ENCODE results near the gene COL4A2. TPM values are rescaled to one million over a fixed set of nuclear protein-coding genes. Genes with fewer than 3 reads are reported as not detected.

The COL4A2 gene
- total RNA-seq, 3 donors from 2014 or later (not counting 1 experiment from before 2014, with no cell fraction given): not detected

GRCh38 chr13:110436786-110437370 lies 129.8 kb downstream of the COL4A2 start:
- Histone ChIP-seq H3K4me1 (ENCODE audit: control insufficient read depth, insufficient read depth, low read length) (no peaks in the 10 kb centered on the region), H3K27ac (ENCODE audit: low read length) (no peak overlapping the region), H3K4me3 (ENCODE audit: low read length) (no peak overlapping the region), H3K36me3 (ENCODE audit: control insufficient read depth, insufficient read depth, low read length) (no peaks in the 10 kb centered on the region), H3K27me3 (ENCODE audit: control insufficient read depth, insufficient read depth, low read length) (no peaks in the 10 kb centered on the region), H3K9me3 (ENCODE audit: control insufficient read depth, insufficient read depth, low read length) (no peaks in the 10 kb centered on the region)
- intact Hi-C loops (cut with micrococcal nuclease): no loop called here
- no peak overlapping the region for H3K27ac Mint-ChIP-seq
- no peaks in the 10 kb centered on the region for H3K36me3 Mint-ChIP-seq
- H3K4me1 Mint-ChIP-seq: no peaks in the 10 kb centered on the region
- peaks cover 0 to 3% of the 10 kb centered on the region in 2 donors for H3K9me3 Mint-ChIP-seq
- TF ChIP-seq CTCF (IDR thresholded peaks at IDR 0.05): no peak
- no peak overlapping the region for H3K4me3 Mint-ChIP-seq
- 80% methylated on average over 16 of the region's 16 CpGs for WGBS (ENCODE audit: insufficient coverage)
- H3K27me3 Mint-ChIP-seq (ENCODE audit: low read depth in 2 of 2): peaks cover 10 to 22% of the 10 kb centered on the region in 2 donors
- DNase-seq (no peak), ATAC-seq (no peak)

GRCh38 chr13:110438211-110438610 lies 131.1 kb downstream of the COL4A2 start:
- no peak overlapping the region for H3K27ac ChIP-seq (ENCODE audit: low read length)
- Mint-ChIP-seq H3K27ac (no peak overlapping the region), H3K36me3 (no peaks in the 10 kb centered on the region), H3K27me3 (ENCODE audit: low read depth in 2 of 2) (peaks cover 2 to 9% of the 10 kb centered on the region in 2 donors), H3K9me3 (peaks cover 0 to 3% of the 10 kb centered on the region in 2 donors), H3K4me3 (no peak overlapping the region), H3K4me1 (no peaks in the 10 kb centered on the region)
- no peaks in the 10 kb centered on the region for H3K9me3 ChIP-seq (ENCODE audit: control insufficient read depth, insufficient read depth, low read length)
- H3K4me3 ChIP-seq (ENCODE audit: low read length): no peak overlapping the region
- WGBS (ENCODE audit: insufficient coverage): 85% methylated on average over 19 of the region's 19 CpGs
- ATAC-seq (no peak), DNase-seq (no peak)
- intact Hi-C loops (cut with micrococcal nuclease): no loop called here
- H3K36me3 ChIP-seq (ENCODE audit: control insufficient read depth, insufficient read depth, low read length): no peaks in the 10 kb centered on the region
- no peaks in the 10 kb centered on the region for H3K4me1 ChIP-seq (ENCODE audit: control insufficient read depth, insufficient read depth, low read length)
- no peak for TF ChIP-seq CTCF (IDR thresholded peaks at IDR 0.05)
- no peaks in the 10 kb centered on the region for H3K27me3 ChIP-seq (ENCODE audit: control insufficient read depth, insufficient read depth, low read length)

- Histone ChIP-seq H3K4me3 (ENCODE audit: low read length) (no peak overlapping the region), H3K4me1 (ENCODE audit: control insufficient read depth, insufficient read depth, low read length) (no peaks in the 10 kb centered on the region), H3K27me3 (ENCODE audit: control insufficient read depth, insufficient read depth, low read length) (peaks cover under 1% of the 10 kb centered on the region), H3K36me3 (ENCODE audit: control insufficient read depth, insufficient read depth, low read length) (no peaks in the 10 kb centered on the region), H3K27ac (ENCODE audit: low read length) (no peak overlapping the region), H3K9me3 (ENCODE audit: control insufficient read depth, insufficient read depth, low read length) (no peaks in the 10 kb centered on the region)
- H3K4me3 Mint-ChIP-seq: no peak overlapping the region
- H3K36me3 Mint-ChIP-seq: no peaks in the 10 kb centered on the region
- TF ChIP-seq CTCF (IDR thresholded peaks at IDR 0.05): no peak
- intact Hi-C loops (cut with micrococcal nuclease): no loop called here
- H3K27ac Mint-ChIP-seq: no peak overlapping the region
- peaks cover 0 to under 1% of the 10 kb centered on the region in 2 donors for H3K9me3 Mint-ChIP-seq
- ATAC-seq (no peak), DNase-seq (no peak)
- WGBS (ENCODE audit: insufficient coverage): 86% methylated on average over 16 of the region's 16 CpGs
- no peaks in the 10 kb centered on the region for H3K4me1 Mint-ChIP-seq
- H3K27me3 Mint-ChIP-seq (ENCODE audit: low read depth in 2 of 2): peaks cover 2 to 7% of the 10 kb centered on the region in 2 donors
Observed at GRCh38 chr13:110438776-110439175, 131.7 kb downstream of the COL4A2 start.

Data from natural killer cell (primary cell).